Measurements from ENCODE around the gene ARID4A.
"Not testable (repeated sequence)": the region's sequence is repeated elsewhere in the genome, so short reads cannot be mapped to it uniquely, and the experiment has no call there.

Gene ARID4A, protein sequence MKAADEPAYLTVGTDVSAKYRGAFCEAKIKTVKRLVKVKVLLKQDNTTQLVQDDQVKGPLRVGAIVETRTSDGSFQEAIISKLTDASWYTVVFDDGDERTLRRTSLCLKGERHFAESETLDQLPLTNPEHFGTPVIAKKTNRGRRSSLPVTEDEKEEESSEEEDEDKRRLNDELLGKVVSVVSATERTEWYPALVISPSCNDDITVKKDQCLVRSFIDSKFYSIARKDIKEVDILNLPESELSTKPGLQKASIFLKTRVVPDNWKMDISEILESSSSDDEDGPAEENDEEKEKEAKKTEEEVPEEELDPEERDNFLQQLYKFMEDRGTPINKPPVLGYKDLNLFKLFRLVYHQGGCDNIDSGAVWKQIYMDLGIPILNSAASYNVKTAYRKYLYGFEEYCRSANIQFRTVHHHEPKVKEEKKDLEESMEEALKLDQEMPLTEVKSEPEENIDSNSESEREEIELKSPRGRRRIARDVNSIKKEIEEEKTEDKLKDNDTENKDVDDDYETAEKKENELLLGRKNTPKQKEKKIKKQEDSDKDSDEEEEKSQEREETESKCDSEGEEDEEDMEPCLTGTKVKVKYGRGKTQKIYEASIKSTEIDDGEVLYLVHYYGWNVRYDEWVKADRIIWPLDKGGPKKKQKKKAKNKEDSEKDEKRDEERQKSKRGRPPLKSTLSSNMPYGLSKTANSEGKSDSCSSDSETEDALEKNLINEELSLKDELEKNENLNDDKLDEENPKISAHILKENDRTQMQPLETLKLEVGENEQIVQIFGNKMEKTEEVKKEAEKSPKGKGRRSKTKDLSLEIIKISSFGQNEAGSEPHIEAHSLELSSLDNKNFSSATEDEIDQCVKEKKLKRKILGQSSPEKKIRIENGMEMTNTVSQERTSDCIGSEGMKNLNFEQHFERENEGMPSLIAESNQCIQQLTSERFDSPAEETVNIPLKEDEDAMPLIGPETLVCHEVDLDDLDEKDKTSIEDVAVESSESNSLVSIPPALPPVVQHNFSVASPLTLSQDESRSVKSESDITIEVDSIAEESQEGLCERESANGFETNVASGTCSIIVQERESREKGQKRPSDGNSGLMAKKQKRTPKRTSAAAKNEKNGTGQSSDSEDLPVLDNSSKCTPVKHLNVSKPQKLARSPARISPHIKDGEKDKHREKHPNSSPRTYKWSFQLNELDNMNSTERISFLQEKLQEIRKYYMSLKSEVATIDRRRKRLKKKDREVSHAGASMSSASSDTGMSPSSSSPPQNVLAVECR

DNA sequence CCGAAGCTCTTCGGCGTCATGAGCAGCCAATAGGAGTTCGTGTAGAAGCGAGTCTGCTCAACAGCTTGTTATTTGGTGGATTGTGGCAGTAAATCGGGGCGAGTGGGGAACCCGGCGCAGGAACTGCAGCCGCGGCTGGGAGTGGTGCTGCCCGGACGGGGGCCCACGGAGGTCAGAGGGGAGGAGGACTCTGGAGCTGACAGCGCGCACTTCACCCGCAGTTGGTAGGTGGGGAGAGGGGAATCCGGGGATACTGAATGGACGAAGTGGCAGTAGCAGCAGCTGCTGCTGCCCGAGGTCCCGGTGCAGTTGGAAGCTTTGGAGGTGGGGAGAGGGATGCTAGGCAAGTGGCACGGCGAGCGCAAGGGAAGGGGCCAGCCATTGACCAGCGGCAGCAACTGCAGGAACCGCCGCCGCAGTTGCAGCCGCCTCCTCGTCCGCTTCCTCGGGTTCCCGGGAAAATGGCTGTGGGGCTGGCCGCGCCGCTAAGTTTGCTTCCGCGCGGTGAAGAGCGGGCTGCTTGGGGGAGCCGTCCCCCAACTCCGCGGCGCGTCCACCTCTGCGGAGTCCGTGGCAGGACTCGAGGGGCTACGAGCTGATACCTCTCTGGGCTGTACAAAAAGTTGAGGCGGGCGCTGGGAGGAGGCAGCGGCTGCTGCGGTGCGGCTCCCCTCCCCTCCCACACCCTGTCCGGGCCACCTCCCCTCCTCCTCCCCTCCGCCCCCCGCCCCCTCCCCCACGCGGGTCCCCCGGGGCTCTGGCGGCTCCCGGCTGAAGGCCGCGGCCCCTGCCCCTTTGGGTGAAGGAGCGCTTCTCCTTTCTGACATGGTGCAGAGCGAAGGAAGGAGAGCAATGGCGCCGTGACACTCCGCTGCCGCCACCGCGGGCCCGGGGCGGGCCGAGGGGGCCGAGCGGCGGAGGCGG lies at the start of gene ARID4A:
Gene ARID4A (plus strand): TSS at position 79 of the 924 bp plus-strand sequence. CDS start 1,300 bp downstream, outside the sequence.
- DNase-seq (ENCODE audit: low read depth, low spot score) = no peak

DNA sequence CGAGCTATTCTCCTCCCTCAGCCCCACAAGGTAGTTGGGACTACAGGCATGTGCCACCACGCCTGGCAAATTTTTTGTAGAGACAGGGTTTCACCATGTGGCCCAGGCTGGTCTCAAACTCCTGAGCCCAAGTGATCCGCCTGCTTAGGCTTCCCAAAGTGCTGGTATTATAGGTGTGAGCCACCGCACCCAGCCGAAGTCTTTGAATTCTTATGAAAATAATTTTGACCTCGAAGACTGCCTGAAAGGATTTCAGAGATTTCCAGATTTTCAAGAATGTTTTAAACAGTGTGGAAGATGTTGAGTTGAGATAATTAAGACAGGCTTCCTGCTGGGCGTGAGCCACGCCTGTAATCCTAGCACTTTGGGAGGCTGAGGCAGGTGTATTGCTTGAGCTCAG lies 48.7 kb upstream of the ARID4A start:
- DNase-seq (ENCODE audit: low read depth, low spot score) = no peak

DNA sequence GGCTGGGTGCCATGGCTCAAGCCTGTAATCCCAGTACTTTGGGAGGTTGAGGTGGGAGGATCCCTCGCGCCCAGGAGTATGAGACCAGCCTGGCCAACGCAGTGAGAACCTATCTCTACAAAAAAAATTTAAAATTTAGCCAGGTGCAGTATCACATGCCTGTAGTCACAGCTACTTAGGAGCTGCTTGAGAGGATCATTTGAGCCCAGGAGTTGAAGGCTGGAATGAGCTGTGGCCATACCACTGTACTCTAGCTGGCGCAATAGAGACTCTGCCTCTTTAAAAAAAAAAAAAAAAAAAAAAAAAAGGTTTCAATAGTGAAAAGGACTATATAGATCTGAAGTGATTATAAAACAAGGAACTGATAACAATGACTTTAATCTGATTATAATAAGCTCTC lies 40.2 kb upstream of the ARID4A start:
- DNase-seq (ENCODE audit: low read depth, low spot score) = no peak

DNA sequence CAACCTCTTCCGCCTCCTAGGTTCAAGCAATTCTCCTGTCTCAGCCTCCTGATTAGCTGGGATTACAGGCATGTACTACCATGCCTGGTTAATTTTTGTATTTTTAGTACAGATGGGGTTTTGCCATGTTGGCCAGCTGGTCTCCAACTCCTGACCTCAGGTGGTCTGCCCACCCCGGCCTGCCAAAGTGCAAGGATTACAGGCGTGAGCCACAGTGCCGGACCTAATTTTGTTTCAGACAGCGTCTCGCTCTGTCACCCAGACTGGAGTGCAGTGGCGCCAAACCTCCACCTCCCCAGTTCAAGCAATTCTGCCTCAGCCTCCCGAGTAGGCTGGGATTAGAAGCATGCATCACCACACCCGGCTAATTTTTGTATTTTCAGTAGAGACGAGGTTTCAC lies 36.4 kb upstream of the ARID4A start:
- not testable (repeated sequence) for DNase-seq (ENCODE audit: low read depth, low spot score)

GRCh38 chr14:58265401-58265800 lies 33.0 kb upstream of the ARID4A start:
- DNase-seq (ENCODE audit: low read depth, low spot score) = no peak

- no peak for DNase-seq (ENCODE audit: low read depth, low spot score)
Measured at GRCh38 chr14:58270628-58271027, 27.7 kb upstream of the ARID4A start.

GRCh38 chr14:58272588-58273372 lies 25.6 kb upstream of the ARID4A start:
- no peak for DNase-seq (ENCODE audit: low read depth, low spot score)

- DNase-seq (ENCODE audit: low read depth, low spot score) = no peak
Measured at GRCh38 chr14:58274881-58275280, 23.5 kb upstream of the ARID4A start.

GRCh38 chr14:58275527-58276190 lies 22.7 kb upstream of the ARID4A start:
- no peak for DNase-seq (ENCODE audit: low read depth, low spot score)

- no peak for DNase-seq (ENCODE audit: low read depth, low spot score)
Measured at GRCh38 chr14:58276208-58276607, 22.1 kb upstream of the ARID4A start.

- DNase-seq (ENCODE audit: low read depth, low spot score) = no peak
Measured at GRCh38 chr14:58278177-58278576, 20.2 kb upstream of the ARID4A start.

DNA sequence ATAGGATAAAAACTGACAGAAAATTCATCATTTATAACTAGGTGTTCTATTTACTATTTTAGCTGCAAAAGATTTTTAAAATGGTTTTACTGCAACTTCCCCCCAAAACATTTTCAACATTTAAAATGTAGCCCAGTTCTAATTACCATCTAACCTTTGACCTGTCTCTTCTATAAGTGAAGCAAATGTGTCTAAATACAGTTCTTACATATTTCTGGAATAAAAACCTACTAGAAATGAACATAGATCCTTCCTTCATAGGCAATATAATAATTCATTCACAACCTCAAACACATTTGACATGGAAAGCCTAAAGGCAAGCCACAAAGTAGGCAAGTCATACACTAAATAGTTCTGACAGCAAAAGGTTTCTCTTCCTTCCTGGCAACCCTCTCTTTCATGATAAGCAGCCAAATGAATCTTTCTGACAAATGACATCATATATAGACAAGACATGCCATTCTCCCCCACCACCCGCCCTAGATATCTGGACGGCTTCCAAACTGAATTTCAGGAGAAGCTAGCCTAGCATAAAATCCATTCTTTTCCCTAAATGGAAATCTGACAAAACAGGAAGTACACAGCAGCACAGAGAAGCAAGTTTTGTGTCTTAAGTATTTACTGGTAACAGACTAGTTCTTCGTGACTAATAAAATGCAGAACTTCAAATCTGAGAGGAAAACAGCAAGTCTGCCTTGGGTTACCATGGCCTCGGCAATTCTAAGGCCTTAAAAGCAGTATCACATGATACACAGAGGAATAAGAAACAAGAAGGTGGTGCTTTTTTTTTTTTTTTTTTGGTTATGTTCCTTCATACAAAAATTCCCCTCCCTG lies 17.2 kb upstream of the ARID4A start:
- no peak for DNase-seq (ENCODE audit: low read depth, low spot score)

- no peak for DNase-seq (ENCODE audit: low read depth, low spot score)
Measured at GRCh38 chr14:58281969-58282368, 16.4 kb upstream of the ARID4A start.

DNA sequence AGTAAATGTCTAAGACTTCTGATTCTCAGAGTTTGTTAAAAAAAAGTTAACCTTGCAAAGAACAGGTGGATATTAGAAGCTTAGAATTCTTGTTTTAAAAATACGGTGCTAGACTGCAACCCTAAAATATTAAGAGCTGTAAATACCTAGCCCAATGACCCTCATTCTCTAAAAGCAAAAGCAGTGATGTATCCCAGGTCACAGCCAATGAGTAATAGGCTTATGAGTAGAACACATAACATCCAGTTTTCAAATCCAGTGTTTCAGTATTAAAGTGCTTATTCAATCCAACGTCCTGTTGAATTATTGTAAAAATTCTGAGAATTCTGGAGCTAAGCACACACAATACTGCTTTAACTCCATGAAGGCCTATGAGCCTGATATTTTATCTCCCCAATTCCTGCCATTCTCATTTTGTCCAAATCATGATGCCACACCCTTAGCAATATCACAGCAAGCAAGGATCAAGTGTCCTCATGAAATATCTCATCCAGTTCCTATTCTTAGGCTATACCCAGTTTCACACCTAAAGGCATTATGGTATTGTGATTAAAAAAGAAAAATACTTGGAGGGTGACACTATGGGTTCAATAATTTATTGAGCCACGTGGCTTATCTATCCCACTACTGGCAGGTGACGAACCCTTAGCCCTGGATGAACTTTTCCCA lies 15.3 kb upstream of the ARID4A start:
- no peak for DNase-seq (ENCODE audit: low read depth, low spot score)

DNA sequence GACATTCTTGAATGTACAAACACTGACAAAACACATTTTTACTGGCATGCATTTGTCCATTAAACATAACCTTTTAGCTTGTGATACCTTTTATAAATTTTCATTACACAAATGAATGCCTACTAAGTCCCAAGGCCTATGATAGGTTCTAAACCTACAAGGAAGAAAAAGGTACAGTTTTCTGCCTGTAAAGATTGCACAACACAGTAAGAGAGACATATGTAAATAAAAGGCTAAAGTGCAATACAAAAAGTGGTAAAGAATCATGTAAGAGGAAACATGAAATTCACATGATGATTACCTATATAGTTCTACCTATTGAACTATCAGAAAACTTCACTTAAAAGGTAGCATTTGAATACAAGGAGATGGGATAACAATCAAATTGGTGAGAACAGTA lies 14.6 kb upstream of the ARID4A start:
- no peak for DNase-seq (ENCODE audit: low read depth, low spot score)

GRCh38 chr14:58285132-58285531 lies 13.2 kb upstream of the ARID4A start:
- DNase-seq (ENCODE audit: low read depth, low spot score) = no peak

GRCh38 chr14:58287607-58288042 lies 10.7 kb upstream of the ARID4A start:
- no peak for DNase-seq (ENCODE audit: low read depth, low spot score)

Data from activated CD4-positive, CD25-positive, alpha-beta regulatory T cell treated with anti-CD3 and anti-CD28 coated beads, Interleukin-2, amount 50 U/mL, for 16 hours (primary cell).